Measurements from ENCODE around the gene SYMPK.

SYMPK gene

GRCh38 chr19:45854167-45854778, 8.7 kb downstream of the SYMPK start:
- TF ChIP-seq, protein P1, sequence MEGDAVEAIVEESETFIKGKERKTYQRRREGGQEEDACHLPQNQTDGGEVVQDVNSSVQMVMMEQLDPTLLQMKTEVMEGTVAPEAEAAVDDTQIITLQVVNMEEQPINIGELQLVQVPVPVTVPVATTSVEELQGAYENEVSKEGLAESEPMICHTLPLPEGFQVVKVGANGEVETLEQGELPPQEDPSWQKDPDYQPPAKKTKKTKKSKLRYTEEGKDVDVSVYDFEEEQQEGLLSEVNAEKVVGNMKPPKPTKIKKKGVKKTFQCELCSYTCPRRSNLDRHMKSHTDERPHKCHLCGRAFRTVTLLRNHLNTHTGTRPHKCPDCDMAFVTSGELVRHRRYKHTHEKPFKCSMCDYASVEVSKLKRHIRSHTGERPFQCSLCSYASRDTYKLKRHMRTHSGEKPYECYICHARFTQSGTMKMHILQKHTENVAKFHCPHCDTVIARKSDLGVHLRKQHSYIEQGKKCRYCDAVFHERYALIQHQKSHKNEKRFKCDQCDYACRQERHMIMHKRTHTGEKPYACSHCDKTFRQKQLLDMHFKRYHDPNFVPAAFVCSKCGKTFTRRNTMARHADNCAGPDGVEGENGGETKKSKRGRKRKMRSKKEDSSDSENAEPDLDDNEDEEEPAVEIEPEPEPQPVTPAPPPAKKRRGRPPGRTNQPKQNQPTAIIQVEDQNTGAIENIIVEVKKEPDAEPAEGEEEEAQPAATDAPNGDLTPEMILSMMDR (IDR thresholded peaks at IDR 0.05; ENCODE audit: borderline replicate concordance, control extremely low read depth, extremely low read depth, insufficient read depth, missing control alignments) = no peak
- in situ Hi-C loops (cut with MboI; ENCODE audit: low sequenced_read_pairs, unreplicated experiment) = no loop called here
- no peak for DNase-seq (ENCODE audit: low spot score)

DNA sequence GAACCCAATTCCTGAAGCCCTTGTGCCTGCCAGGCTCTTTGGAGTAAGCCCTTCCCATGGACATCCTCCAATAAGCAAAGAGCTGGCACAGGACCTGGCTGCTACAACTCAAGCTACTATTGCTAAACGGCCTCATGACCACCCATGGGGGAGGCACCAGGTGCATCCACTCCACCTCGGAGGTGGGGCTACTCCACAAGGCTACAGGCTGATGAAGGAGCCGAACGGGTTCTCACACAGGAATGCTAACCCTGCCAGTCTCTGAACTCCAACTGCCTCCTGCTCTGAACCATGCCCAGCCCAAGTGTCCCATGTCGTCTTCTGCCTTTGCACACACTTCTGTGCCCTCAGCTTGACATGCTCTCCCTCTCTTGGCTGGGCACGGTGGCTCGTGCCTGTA, 10.0 kb downstream of the SYMPK start:
- in situ Hi-C loops (cut with MboI; ENCODE audit: low sequenced_read_pairs, unreplicated experiment) = no loop called here
- no peak for DNase-seq (ENCODE audit: low spot score)
- TF ChIP-seq, protein P1 (IDR thresholded peaks at IDR 0.05; ENCODE audit: borderline replicate concordance, control extremely low read depth, extremely low read depth, insufficient read depth, missing control alignments) = no peak

GRCh38 chr19:45852145-45852750, 10.7 kb downstream of the SYMPK start:
- TF ChIP-seq, protein P1 (IDR thresholded peaks at IDR 0.05; ENCODE audit: borderline replicate concordance, control extremely low read depth, extremely low read depth, insufficient read depth, missing control alignments) = no peak
- DNase-seq (ENCODE audit: low spot score) = no peak
- in situ Hi-C loops (cut with MboI; ENCODE audit: low sequenced_read_pairs, unreplicated experiment) = no loop called here

GRCh38 chr19:45848922-45849321, 14.0 kb downstream of the SYMPK start:
- no peak for DNase-seq (ENCODE audit: low spot score)
- TF ChIP-seq, protein P1 (IDR thresholded peaks at IDR 0.05; ENCODE audit: borderline replicate concordance, control extremely low read depth, extremely low read depth, insufficient read depth, missing control alignments) = no peak
- in situ Hi-C loops (cut with MboI; ENCODE audit: low sequenced_read_pairs, unreplicated experiment) = no loop called here

- in situ Hi-C loops (cut with MboI; ENCODE audit: low sequenced_read_pairs, unreplicated experiment) = no loop called here
- TF ChIP-seq, protein P1 (IDR thresholded peaks at IDR 0.05; ENCODE audit: borderline replicate concordance, control extremely low read depth, extremely low read depth, insufficient read depth, missing control alignments) = no peak
- DNase-seq (ENCODE audit: low spot score) = no peak
Observed at GRCh38 chr19:45847663-45848062, 15.3 kb downstream of the SYMPK start.

DNA sequence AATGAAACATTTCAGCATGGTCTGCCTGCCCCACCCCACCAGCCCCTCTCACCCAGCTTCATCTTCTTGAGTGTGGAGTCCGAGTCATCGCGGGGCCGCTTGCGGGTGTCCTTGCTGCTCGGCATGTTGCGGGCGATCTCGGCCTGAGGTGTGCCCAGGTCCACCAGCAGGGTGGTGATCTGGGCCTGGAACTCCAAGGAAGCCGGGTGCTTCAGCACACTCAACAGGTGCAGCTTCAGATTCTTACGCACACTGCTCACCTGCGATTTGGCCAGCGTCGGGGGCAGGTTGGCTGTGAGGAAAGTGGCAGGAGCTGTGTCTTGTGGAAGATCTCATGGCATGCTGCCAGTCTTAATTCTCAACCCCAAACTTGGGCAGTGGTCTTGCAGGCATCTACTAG, 20.7 kb downstream of the SYMPK start:
- in situ Hi-C loops (cut with MboI; ENCODE audit: low sequenced_read_pairs, unreplicated experiment) = no loop called here
- TF ChIP-seq, protein P1 (IDR thresholded peaks at IDR 0.05; ENCODE audit: borderline replicate concordance, control extremely low read depth, extremely low read depth, insufficient read depth, missing control alignments) = no peak
- no peak for DNase-seq (ENCODE audit: low spot score)
